ENCODE data around the gene HS1BP3. TPM values are rescaled to one million over a fixed set of nuclear protein-coding genes. Genes with fewer than 3 reads are reported as not detected.

Gene HS1BP3
- total and polyA plus RNA-seq, 2 of the 13 experiments (the other 11 are each of a cell fraction or from before 2014, with no cell fraction given) = 15.2 to 22.0 TPM

DNA sequence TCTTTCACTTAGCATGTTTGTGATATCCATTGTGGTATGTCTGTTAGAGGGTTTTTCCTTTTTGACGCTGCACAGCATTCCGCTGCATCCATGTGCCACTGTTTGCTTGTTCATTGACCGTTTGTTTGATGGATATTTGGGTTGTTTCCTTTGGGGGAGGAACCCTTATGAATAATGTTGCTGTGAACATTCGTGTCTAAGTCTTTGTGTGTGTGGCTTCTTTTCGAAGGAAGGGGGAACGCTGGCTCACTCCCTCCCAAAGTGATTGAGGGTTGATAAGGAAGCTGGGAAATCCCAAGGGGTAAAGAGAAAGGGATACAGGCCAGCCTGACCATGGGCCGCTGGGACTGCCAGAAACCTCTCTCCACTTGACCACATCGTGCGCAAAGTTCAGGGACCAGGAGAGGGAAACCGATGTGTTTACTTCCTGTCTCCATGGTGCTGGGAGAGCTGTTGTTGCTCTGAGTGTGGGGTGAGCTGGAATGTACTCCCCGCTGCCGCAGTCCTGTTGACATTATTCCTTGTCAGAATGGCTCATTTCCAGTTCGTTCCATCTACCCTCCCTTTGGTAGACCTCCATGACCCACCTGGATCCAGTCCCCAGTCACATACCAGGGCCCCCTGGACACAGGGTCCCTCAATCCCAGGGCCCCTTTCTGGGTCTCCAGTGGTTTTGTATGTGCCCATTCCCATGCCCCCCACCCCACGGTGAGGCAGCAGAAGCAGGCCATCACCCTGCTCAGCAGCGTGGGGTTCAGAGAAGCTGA is 39.6 kb downstream of the HS1BP3 start (continued):
- peak; percentile 80 for TF ChIP-seq ZNF274 (CRISPR knock-in tag; IDR thresholded peaks at IDR 0.05)
- TF ChIP-seq NCOA2 (CRISPR knock-in tag; IDR thresholded peaks at IDR 0.05) = peak; percentile 92
- peak; percentile 85 for TF ChIP-seq ZNF331 (CRISPR knock-in tag; IDR thresholded peaks at IDR 0.05)
- TF ChIP-seq DZIP1 (CRISPR knock-in tag; IDR thresholded peaks at IDR 0.05) = no peak
- TF ChIP-seq, protein P1, sequence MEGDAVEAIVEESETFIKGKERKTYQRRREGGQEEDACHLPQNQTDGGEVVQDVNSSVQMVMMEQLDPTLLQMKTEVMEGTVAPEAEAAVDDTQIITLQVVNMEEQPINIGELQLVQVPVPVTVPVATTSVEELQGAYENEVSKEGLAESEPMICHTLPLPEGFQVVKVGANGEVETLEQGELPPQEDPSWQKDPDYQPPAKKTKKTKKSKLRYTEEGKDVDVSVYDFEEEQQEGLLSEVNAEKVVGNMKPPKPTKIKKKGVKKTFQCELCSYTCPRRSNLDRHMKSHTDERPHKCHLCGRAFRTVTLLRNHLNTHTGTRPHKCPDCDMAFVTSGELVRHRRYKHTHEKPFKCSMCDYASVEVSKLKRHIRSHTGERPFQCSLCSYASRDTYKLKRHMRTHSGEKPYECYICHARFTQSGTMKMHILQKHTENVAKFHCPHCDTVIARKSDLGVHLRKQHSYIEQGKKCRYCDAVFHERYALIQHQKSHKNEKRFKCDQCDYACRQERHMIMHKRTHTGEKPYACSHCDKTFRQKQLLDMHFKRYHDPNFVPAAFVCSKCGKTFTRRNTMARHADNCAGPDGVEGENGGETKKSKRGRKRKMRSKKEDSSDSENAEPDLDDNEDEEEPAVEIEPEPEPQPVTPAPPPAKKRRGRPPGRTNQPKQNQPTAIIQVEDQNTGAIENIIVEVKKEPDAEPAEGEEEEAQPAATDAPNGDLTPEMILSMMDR (CRISPR knock-in tag; IDR thresholded peaks at IDR 0.05) = peak; percentile 15; the same call in 1 of the 2 replicates
- peak; percentile 75; the same call in 1 of the 2 replicates for TF ChIP-seq ZNF556 (CRISPR knock-in tag; IDR thresholded peaks at IDR 0.05; ENCODE audit: borderline replicate concordance)
- no peak for TF ChIP-seq KAT2B (IDR thresholded peaks at IDR 0.05; ENCODE audit: borderline replicate concordance, low read depth, low read length)
- TF ChIP-seq ERF (CRISPR knock-in tag; IDR thresholded peaks at IDR 0.05) = peak; percentile 98
- TF ChIP-seq, protein P2, sequence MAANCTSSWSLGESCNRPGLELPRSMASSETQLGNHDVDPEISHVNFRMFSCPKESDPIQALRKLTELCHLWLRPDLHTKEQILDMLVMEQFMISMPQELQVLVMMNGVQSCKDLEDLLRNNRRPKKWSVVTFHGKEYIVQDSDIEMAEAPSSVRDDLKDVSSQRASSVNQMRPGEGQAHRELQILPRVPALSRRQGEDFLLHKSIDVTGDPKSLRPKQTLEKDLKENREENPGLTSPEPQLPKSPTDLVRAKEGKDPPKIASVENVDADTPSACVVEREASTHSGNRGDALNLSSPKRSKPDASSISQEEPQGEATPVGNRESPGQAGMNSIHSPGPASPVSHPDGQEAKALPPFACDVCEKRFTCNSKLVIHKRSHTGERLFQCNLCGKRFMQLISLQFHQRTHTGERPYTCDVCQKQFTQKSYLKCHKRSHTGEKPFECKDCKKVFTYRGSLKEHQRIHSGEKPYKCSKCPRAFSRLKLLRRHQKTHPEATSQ (CRISPR knock-in tag; IDR thresholded peaks at IDR 0.05; ENCODE audit: borderline replicate concordance) = peak; percentile 95; the same call in 1 of the 2 replicates
- TF ChIP-seq POLR2G (IDR thresholded peaks at IDR 0.05; ENCODE audit: low read depth, low read length) = peak; percentile 74
- TF ChIP-seq ZFAT (CRISPR knock-in tag; conservative IDR thresholded peaks at IDR 0.05) = no peak
- TF ChIP-seq, protein P3, sequence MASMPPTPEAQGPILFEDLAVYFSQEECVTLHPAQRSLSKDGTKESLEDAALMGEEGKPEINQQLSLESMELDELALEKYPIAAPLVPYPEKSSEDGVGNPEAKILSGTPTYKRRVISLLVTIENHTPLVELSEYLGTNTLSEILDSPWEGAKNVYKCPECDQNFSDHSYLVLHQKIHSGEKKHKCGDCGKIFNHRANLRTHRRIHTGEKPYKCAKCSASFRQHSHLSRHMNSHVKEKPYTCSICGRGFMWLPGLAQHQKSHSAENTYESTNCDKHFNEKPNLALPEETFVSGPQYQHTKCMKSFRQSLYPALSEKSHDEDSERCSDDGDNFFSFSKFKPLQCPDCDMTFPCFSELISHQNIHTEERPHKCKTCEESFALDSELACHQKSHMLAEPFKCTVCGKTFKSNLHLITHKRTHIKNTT (CRISPR knock-in tag; IDR thresholded peaks at IDR 0.05) = no peak
- no peak; the same call in 1 of the 2 replicates for TF ChIP-seq SMAD1 (CRISPR knock-in tag; IDR thresholded peaks at IDR 0.05; ENCODE audit: borderline replicate concordance, low read depth)
- peak; percentile 97 for TF ChIP-seq HNF4A (CRISPR knock-in tag; IDR thresholded peaks at IDR 0.05)

Data from HepG2 (cell line).